Hepatocyte (in vitro differentiated cells): Measurements from ENCODE around the gene UPF2.

Source experiments
- EZH2 ChIP-seq: fragments of 200-600 bp; sonication (generic); IDR thresholded peaks from 2 replicates; pipeline ENCODE4 v1.6.1; 2016; ENCODE audit warnings: antibody characterized with exemption, mild to moderate bottlenecking, borderline replicate concordance
- EZH2phosphoT487 ChIP-seq: fragments of 200-600 bp; sonication (generic); IDR thresholded peaks from one replicate; pipeline ENCODE4 v1.6.1; 2018; ENCODE audit warnings: antibody characterized with exemption, mild to moderate bottlenecking, low read depth, moderate library complexity; ENCODE audit not compliant: unreplicated experiment, severe bottlenecking
- TF ChIP-seq, protein P1 (sequence below): fragments of 200-600 bp; sonication (generic); IDR thresholded peaks from 2 replicates; pipeline ENCODE4 v1.5.1; 2016; ENCODE audit warnings: antibody characterized with exemption, mild to moderate bottlenecking; ENCODE audit not compliant: poor library complexity

DNA sequence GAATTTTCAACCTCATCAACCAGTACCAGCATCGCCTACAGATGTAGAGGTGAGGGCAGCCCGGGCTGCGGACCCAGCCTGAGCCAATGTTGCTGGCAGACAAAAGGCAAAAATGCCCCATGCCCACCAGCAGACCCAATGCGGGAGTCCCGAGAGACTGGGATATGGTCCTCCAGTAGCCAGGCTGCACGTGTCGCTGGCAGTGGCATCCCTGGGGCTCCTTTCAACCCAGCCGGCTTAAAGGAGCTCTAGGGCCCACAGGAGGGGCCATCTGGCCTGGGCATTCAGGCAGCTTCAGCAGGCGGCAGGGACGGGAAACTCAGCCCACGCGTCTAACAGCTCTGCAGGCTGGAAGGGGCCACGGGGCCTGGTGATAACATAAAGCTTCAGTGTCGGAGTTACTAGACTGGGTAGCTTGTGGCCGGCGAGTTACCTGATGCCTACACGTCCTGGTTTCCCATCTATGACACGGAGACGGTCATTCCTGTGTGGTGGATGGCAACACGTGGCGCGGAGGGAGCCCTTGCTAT lies 148.8 kb downstream of the UPF2 start:
- TF ChIP-seq, protein P1, sequence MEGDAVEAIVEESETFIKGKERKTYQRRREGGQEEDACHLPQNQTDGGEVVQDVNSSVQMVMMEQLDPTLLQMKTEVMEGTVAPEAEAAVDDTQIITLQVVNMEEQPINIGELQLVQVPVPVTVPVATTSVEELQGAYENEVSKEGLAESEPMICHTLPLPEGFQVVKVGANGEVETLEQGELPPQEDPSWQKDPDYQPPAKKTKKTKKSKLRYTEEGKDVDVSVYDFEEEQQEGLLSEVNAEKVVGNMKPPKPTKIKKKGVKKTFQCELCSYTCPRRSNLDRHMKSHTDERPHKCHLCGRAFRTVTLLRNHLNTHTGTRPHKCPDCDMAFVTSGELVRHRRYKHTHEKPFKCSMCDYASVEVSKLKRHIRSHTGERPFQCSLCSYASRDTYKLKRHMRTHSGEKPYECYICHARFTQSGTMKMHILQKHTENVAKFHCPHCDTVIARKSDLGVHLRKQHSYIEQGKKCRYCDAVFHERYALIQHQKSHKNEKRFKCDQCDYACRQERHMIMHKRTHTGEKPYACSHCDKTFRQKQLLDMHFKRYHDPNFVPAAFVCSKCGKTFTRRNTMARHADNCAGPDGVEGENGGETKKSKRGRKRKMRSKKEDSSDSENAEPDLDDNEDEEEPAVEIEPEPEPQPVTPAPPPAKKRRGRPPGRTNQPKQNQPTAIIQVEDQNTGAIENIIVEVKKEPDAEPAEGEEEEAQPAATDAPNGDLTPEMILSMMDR, result no peak
- TF ChIP-seq EZH2 (no peak), EZH2phosphoT487 (no peak)
